IMR-90 (cell line): Measurements from ENCODE around the gene L3MBTL4. TPM values are rescaled to one million over a fixed set of nuclear protein-coding genes. Genes with fewer than 3 reads are reported as not detected.

Source experiments
- ATAC-seq: fragments of 200-7000 bp; cut with Tn5 transposase; 2 replicates; pipeline ENCODE4 v1.9.1; 2020; ENCODE audit warnings: low read depth, mild to moderate bottlenecking, moderate library complexity
- BruUV-seq: library from RNA; stranded (reverse); fragments of 400-500 nt; replicated peaks from 2 replicates; lab custom pipeline; 2021; lab: Mats Ljungman, UMichigan
- CTCF ChIA-PET: fragments of 300-600 bp; formaldehyde crosslinking; extraction: SDS; loops from one replicate; lab custom pipeline; 2021; ENCODE audit warnings: antibody characterized with exemption; lab: Yijun Ruan, JAX
- POLR2A ChIA-PET: fragments of 300-600 bp; sonication (Branson Sonifier 250); formaldehyde crosslinking; loops from one replicate; lab custom pipeline; 2022; ENCODE audit warnings: antibody characterized with exemption; ENCODE audit not compliant: unreplicated experiment; lab: Charles Lee
- DNase-seq: peaks from one replicate; pipeline ENCODE4 v3.0.0; 2013
- H2AFZ ChIP-seq: replicated peaks from 2 replicates; pipeline ENCODE3; 2013; ENCODE audit warnings: low read length, mild to moderate bottlenecking; ENCODE audit not compliant: poor library complexity
- H2AK5ac ChIP-seq: 2 replicates; pipeline ENCODE4 v1.6.1; 2013; ENCODE audit warnings: low read depth, low read length, inconsistent platforms
- H2AK9ac ChIP-seq: replicated peaks from 2 replicates; pipeline ENCODE3; 2013; ENCODE audit warnings: mild to moderate bottlenecking, low read depth, low read length, moderate library complexity; ENCODE audit not compliant: poor library complexity
- H2BK120ac ChIP-seq: 2 replicates; pipeline ENCODE4 v1.6.1; 2013; ENCODE audit warnings: low read depth, low read length, inconsistent platforms
- H2BK15ac ChIP-seq: 3 replicates; pipeline ENCODE4 v1.6.1; 2013; ENCODE audit warnings: low read depth, low read length, inconsistent platforms
- H2BK20ac ChIP-seq: 2 replicates; pipeline ENCODE4 v1.6.1; 2013; ENCODE audit warnings: low read depth, mild to moderate bottlenecking, inconsistent platforms, low read length, moderate library complexity
- H2BK5ac ChIP-seq: 2 replicates; pipeline ENCODE4 v1.6.1; 2013; ENCODE audit warnings: mild to moderate bottlenecking, low read depth, low read length, inconsistent platforms; ENCODE audit not compliant: poor library complexity, severe bottlenecking
- H3K14ac ChIP-seq: replicated peaks from 2 replicates; pipeline ENCODE4 v1.6.1; 2013; ENCODE audit warnings: low read depth, low read length, inconsistent platforms
- H3K18ac ChIP-seq: 2 replicates; pipeline ENCODE4 v1.6.1; 2013; ENCODE audit warnings: low read depth, low read length, control low read depth
- H3K23ac ChIP-seq: 2 replicates; pipeline ENCODE4 v1.6.1; 2013; ENCODE audit warnings: low read depth, low read length, inconsistent platforms
- H3K27ac ChIP-seq: 2 replicates; pipeline ENCODE4 v1.5.1; 2013; ENCODE audit warnings: mild to moderate bottlenecking, control low read depth, low read length; ENCODE audit not compliant: insufficient read depth
- H3K27me3 ChIP-seq: 2 replicates; pipeline ENCODE4 v1.6.1; 2013; ENCODE audit warnings: low read length; ENCODE audit not compliant: control insufficient read depth, insufficient read depth
- H3K36me3 ChIP-seq: 2 replicates; pipeline ENCODE4 v1.6.1; 2013; ENCODE audit warnings: low read length, mixed read lengths; ENCODE audit not compliant: control insufficient read depth, insufficient read depth
- H3K4ac ChIP-seq: 2 replicates; pipeline ENCODE4 v1.6.1; 2013; ENCODE audit warnings: low read depth, low read length, inconsistent platforms
- H3K4me1 ChIP-seq: 2 replicates; pipeline ENCODE4 v1.6.1; 2013; ENCODE audit warnings: low read length, mixed read lengths; ENCODE audit not compliant: control insufficient read depth, insufficient read depth
- H3K4me2 ChIP-seq: 2 replicates; pipeline ENCODE4 v1.6.1; 2013; ENCODE audit warnings: low read depth, mild to moderate bottlenecking, control low read depth, low read length, moderate library complexity
- H3K4me3 ChIP-seq: 2 replicates; pipeline ENCODE4 v1.5.1; 2013; ENCODE audit warnings: low read depth, mild to moderate bottlenecking, control low read depth, low read length, moderate library complexity; ENCODE audit not compliant: insufficient read depth
- H3K56ac ChIP-seq: 2 replicates; pipeline ENCODE4 v1.6.1; 2013; ENCODE audit warnings: low read length, inconsistent platforms; ENCODE audit not compliant: insufficient read depth; ENCODE audit errors: extremely low read depth
- H3K79me1 ChIP-seq, 2 experiments: 2 replicates each; pipeline ENCODE4 v1.6.1; 2013; ENCODE audit warnings: low read length in 2 of 2, inconsistent platforms in 1 of 2, low read depth in 1 of 2
- H3K9ac ChIP-seq: 2 replicates; pipeline ENCODE4 v1.6.1; 2013; ENCODE audit warnings: low read depth, low read length, control low read depth
- H3K9me1 ChIP-seq: 2 replicates; pipeline ENCODE4 v1.6.1; 2013; ENCODE audit warnings: low read length, inconsistent platforms; ENCODE audit not compliant: insufficient read depth
- H3K9me3 ChIP-seq: 2 replicates; pipeline ENCODE4 v1.6.1; 2013; ENCODE audit warnings: low read length; ENCODE audit not compliant: control insufficient read depth, insufficient read depth
- H4K20me1 ChIP-seq: 2 replicates; pipeline ENCODE4 v1.6.1; 2013; ENCODE audit warnings: low read length, inconsistent platforms; ENCODE audit not compliant: insufficient read depth
- H4K5ac ChIP-seq: 2 replicates; pipeline ENCODE4 v1.6.1; 2013; ENCODE audit warnings: mild to moderate bottlenecking, low read depth, low read length, control low read depth
- H4K8ac ChIP-seq, 2 experiments: 2 replicates each; pipeline ENCODE4 v1.6.1; 2013; ENCODE audit warnings: low read depth in 2 of 2, low read length in 2 of 2, control low read depth in 1 of 2, inconsistent platforms in 1 of 2
- H4K91ac ChIP-seq: 2 replicates; pipeline ENCODE4 v1.6.1; 2013; ENCODE audit warnings: low read depth, low read length, inconsistent platforms; ENCODE audit not compliant: insufficient read depth
- BHLHE40 ChIP-seq: fragments of 150-350 bp; IDR thresholded peaks from 2 replicates; pipeline ENCODE4 v1.6.1; 2016; ENCODE audit warnings: mild to moderate bottlenecking, low read depth, low read length
- CEBPB ChIP-seq: IDR thresholded peaks from 2 replicates; pipeline ENCODE4 v1.6.1; 2012; ENCODE audit warnings: low read depth, low read length, improper control_type of control experiment
- CHD1 ChIP-seq: IDR thresholded peaks from 2 replicates; pipeline ENCODE4 v1.6.1; 2012; ENCODE audit warnings: low read depth, low read length, improper control_type of control experiment
- FOS ChIP-seq: fragments of 150-350 bp; IDR thresholded peaks from 2 replicates; pipeline ENCODE4 v1.6.1; 2016; ENCODE audit warnings: low read depth, low read length
- MAFK ChIP-seq: IDR thresholded peaks from 2 replicates; pipeline ENCODE4 v1.6.1; 2012; ENCODE audit warnings: low read depth, low read length, improper control_type of control experiment
- MAZ ChIP-seq: IDR thresholded peaks from 2 replicates; pipeline ENCODE4 v1.6.1; 2012; ENCODE audit warnings: low read depth, mild to moderate bottlenecking, low read length, improper control_type of control experiment, moderate library complexity, borderline replicate concordance
- MXI1 ChIP-seq: IDR thresholded peaks from 2 replicates; pipeline ENCODE4 v1.6.1; 2012; ENCODE audit warnings: low read depth, mild to moderate bottlenecking, low read length, moderate library complexity, borderline replicate concordance
- NFE2L2 ChIP-seq: fragments of 150-350 bp; IDR thresholded peaks from 2 replicates; pipeline ENCODE4 v1.6.1; 2016; ENCODE audit warnings: low read depth, mild to moderate bottlenecking, low read length
- POLR2A ChIP-seq: IDR thresholded peaks from 2 replicates; pipeline ENCODE4 v1.6.1; 2012; ENCODE audit warnings: mild to moderate bottlenecking, low read depth, low read length
- RAD21 ChIP-seq: IDR thresholded peaks from 2 replicates; pipeline ENCODE4 v1.6.1; 2012; ENCODE audit warnings: low read length, improper control_type of control experiment
- RCOR1 ChIP-seq: IDR thresholded peaks from 2 replicates; pipeline ENCODE4 v1.6.1; 2012; ENCODE audit warnings: mild to moderate bottlenecking, low read length, improper control_type of control experiment; ENCODE audit not compliant: insufficient replicate concordance
- RFX5 ChIP-seq: IDR thresholded peaks from 2 replicates; pipeline ENCODE4 v1.8.0; 2012; ENCODE audit warnings: low read depth, mild to moderate bottlenecking, low read length, moderate library complexity
- SMC3 ChIP-seq: fragments of 150-350 bp; IDR thresholded peaks from 2 replicates; pipeline ENCODE4 v1.6.1; 2016; ENCODE audit warnings: low read depth, mild to moderate bottlenecking, antibody characterized with exemption, low read length, moderate library complexity
- WGBS, 2 experiments: methylation state at CpG; one replicate each; pipeline versions ENCODE4 v1.1.5 to v1.1.7; 2013; ENCODE audit warnings: missing lambda C conversion rate in 2 of 2; ENCODE audit not compliant: insufficient read length in 1 of 2; ENCODE audit errors: extremely low coverage in 2 of 2; 5-methylcytosine and 5-hydroxymethylcytosine counted together
- dilution Hi-C: fragments of 300-500 bp; cut with HindIII; formaldehyde crosslinking; loops from one replicate; pipeline ENCODE4 v1.14.3; 2018; ENCODE audit warnings: low sequenced_read_pairs; ENCODE audit not compliant: unreplicated experiment
- in situ Hi-C: fragments of 300-500 bp; cut with MboI; formaldehyde crosslinking; loops from 3 replicates; pipeline ENCODE4 v1.14.3; 2019; ENCODE audit warnings: low sequenced_read_pairs, inconsistent platforms, mixed read lengths
- intact Hi-C: fragments of 100-400 bp; cut with micrococcal nuclease; formaldehyde crosslinking; loops from 2 replicates; pipeline ENCODE4 v1.10.0; 2022
- polyA plus RNA-seq, 3 experiments: library from polyadenylated mRNA; depleted of rRNA; stranded (reverse); fragments of >200 nt; gene quantifications; 2 replicates each; pipeline ENCODE4 v1.2.3, GENCODE V29; 2012; ENCODE audit warnings: low replicate concordance in 1 of 3
- total RNA-seq: library from RNA; depleted of rRNA; stranded (reverse); fragments of >200 nt; gene quantifications from 2 replicates; pipeline ENCODE4 v1.2.3, GENCODE V29; 2012
- TF ChIP-seq, protein P1 (sequence below): conservative IDR thresholded peaks from 2 replicates; pipeline ENCODE4 v1.5.1; 2012; ENCODE audit warnings: mild to moderate bottlenecking, low read depth, low read length, improper control_type of control experiment
- TF ChIP-seq, protein P2 (sequence below): fragments of 150-350 bp; IDR thresholded peaks from 2 replicates; pipeline ENCODE4 v1.6.1; 2017; ENCODE audit warnings: mild to moderate bottlenecking, antibody characterized with exemption, low read length, low read depth
- TF ChIP-seq, protein P3 (sequence below): fragments of 150-350 bp; IDR thresholded peaks from 2 replicates; pipeline ENCODE4 v1.6.1; 2016; ENCODE audit warnings: low read depth, mild to moderate bottlenecking, low read length, moderate library complexity, borderline replicate concordance

The L3MBTL4 gene
- total and polyA plus RNA-seq, 2 of the 4 experiments (the other 2 are of a cell fraction) = under 0.01 to 0.02 TPM

DNA sequence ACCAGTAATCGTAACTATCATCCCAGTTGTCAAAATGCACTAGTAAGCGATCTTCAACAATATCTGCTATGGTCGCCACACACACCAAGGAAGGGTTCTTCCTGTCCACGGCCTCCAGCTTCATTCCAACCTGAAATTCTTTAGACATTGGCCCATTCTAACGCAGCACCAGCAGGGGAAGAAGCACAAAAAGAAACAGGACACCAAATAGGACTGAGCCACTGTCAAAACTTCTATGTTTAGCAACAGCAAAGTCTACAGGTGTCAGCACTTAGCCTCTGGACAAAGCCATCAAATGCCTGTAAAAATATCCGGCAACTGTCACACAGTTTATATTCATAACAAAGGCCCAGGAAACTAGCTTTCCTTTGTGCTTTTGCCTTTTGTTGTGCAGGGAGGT lies 175.0 kb downstream of the L3MBTL4 start:
- no peaks in the 10 kb centered on the region for H3K79me1 ChIP-seq
- CTCF ChIA-PET = no interaction called here
- in situ Hi-C loops (no loop called here), dilution Hi-C loops (no loop called here), intact Hi-C loops (no loop called here)
- H3K56ac ChIP-seq = no peak overlapping the region
- H3K4ac ChIP-seq = no peak overlapping the region
- H3K9me3 ChIP-seq = no peaks in the 10 kb centered on the region
- 67% methylated on average over 1 of the region's 6 CpGs; no CpG with 5 or more reads in 1 of the 2 experiments for WGBS, 2 experiments
- H3K4me2 ChIP-seq = no peak overlapping the region
- no peaks in the 10 kb centered on the region for H3K4me1 ChIP-seq
- no peak overlapping the region for H3K18ac ChIP-seq
- no peak overlapping the region for H3K9ac ChIP-seq
- H2AFZ ChIP-seq = no peak overlapping the region
- no peak overlapping the region for H4K5ac ChIP-seq
- no peak overlapping the region for H3K4me3 ChIP-seq
- no peak for TF ChIP-seq BHLHE40
- no peak for TF ChIP-seq MXI1
- no peak for TF ChIP-seq MAFK
- no peak for TF ChIP-seq RAD21
- TF ChIP-seq NFE2L2 = no peak
- TF ChIP-seq, protein P1, sequence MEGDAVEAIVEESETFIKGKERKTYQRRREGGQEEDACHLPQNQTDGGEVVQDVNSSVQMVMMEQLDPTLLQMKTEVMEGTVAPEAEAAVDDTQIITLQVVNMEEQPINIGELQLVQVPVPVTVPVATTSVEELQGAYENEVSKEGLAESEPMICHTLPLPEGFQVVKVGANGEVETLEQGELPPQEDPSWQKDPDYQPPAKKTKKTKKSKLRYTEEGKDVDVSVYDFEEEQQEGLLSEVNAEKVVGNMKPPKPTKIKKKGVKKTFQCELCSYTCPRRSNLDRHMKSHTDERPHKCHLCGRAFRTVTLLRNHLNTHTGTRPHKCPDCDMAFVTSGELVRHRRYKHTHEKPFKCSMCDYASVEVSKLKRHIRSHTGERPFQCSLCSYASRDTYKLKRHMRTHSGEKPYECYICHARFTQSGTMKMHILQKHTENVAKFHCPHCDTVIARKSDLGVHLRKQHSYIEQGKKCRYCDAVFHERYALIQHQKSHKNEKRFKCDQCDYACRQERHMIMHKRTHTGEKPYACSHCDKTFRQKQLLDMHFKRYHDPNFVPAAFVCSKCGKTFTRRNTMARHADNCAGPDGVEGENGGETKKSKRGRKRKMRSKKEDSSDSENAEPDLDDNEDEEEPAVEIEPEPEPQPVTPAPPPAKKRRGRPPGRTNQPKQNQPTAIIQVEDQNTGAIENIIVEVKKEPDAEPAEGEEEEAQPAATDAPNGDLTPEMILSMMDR = no peak
- TF ChIP-seq, protein P2, sequence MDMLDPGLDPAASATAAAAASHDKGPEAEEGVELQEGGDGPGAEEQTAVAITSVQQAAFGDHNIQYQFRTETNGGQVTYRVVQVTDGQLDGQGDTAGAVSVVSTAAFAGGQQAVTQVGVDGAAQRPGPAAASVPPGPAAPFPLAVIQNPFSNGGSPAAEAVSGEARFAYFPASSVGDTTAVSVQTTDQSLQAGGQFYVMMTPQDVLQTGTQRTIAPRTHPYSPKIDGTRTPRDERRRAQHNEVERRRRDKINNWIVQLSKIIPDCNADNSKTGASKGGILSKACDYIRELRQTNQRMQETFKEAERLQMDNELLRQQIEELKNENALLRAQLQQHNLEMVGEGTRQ = no peak
- no peak for TF ChIP-seq SMC3
- TF ChIP-seq CEBPB = no peak
- TF ChIP-seq, protein P3, sequence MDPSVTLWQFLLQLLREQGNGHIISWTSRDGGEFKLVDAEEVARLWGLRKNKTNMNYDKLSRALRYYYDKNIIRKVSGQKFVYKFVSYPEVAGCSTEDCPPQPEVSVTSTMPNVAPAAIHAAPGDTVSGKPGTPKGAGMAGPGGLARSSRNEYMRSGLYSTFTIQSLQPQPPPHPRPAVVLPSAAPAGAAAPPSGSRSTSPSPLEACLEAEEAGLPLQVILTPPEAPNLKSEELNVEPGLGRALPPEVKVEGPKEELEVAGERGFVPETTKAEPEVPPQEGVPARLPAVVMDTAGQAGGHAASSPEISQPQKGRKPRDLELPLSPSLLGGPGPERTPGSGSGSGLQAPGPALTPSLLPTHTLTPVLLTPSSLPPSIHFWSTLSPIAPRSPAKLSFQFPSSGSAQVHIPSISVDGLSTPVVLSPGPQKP = no peak
- no peak for TF ChIP-seq RFX5
- TF ChIP-seq CHD1 = no peak
- TF ChIP-seq MAZ = no peak
- no peak for TF ChIP-seq RCOR1
- TF ChIP-seq POLR2A = no peak
- no peak for TF ChIP-seq FOS
- H3K36me3 ChIP-seq = no peaks in the 10 kb centered on the region
- H2BK15ac ChIP-seq = no peak overlapping the region
- H2BK20ac ChIP-seq = no peak overlapping the region
- POLR2A ChIA-PET = no interaction called here
- no peak overlapping the region for H4K8ac ChIP-seq
- ATAC-seq (no peak), DNase-seq (no peak)
- no peak overlapping the region for H2BK5ac ChIP-seq
- no peak overlapping the region for H2BK120ac ChIP-seq
- H3K23ac ChIP-seq = no peak overlapping the region
- no peak overlapping the region for H2AK9ac ChIP-seq
- H4K91ac ChIP-seq = no peak overlapping the region
- H4K20me1 ChIP-seq = no peaks in the 10 kb centered on the region
- BruUV-seq = no TSS peak
- no peak overlapping the region for H3K14ac ChIP-seq
- no peak overlapping the region for H3K27ac ChIP-seq
- H3K27me3 ChIP-seq = no peaks in the 10 kb centered on the region
- H3K9me1 ChIP-seq = no peaks in the 10 kb centered on the region
- H2AK5ac ChIP-seq = no peak overlapping the region
